ENCODE measurements around the gene PALM2AKAP2.
"Not testable (repeated sequence)": the region's sequence is repeated elsewhere in the genome, so short reads cannot be mapped to it uniquely, and the experiment has no call there.

The PALM2AKAP2 gene

DNA sequence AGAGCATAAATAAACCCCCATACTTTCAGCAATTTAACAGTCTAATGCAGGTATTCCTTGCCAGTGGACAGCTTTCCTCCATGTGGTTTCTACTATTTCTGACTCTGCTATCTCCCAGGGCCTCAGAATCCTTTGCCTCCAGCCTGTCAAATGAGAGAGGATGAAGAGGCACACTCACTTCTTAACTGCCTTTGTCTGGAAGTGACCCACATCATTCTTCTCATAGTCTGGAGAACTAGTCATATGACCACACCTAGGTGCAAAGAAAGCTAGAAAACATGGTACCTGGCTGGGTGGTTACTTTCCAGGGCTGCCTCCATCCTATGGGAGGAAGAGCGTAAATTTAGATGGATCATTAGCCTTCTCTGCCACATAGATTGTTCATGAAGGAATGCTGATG, 22.5 kb downstream of the PALM2AKAP2 start:
- DNase-seq, result no peak

GRCh38 chr9:109805050-109805449, 25.1 kb downstream of the PALM2AKAP2 start:
- peak in 1 of 51 donors; percentile 11 for DNase-seq

DNA sequence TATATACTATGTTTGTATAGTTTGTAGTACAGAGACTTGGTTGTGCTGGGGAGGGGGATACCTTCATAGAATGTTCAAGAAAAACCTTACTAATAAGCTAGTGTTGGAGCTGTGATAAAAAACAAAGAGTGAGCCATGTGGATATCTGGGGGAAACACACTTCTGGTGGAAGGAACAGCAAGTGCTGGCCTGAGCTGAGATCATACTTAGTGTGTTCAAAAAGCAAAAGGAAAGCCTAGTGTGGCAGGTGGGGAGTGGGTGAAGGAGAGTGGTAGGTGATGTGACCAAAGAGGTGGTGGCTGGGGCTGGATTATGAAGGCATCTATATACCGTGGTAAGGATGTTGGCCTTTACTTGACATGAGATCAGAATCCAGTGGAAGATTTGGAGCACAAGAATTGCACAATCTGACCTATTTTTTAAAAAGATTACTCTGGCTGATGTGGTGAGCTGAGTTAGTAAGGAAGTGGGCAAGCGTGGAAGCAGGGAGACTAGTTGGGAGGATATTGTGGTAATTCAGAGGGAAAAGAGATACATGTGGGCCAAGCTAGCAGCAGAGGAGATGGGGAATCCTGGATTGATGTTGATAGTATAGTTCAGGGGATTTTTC, 26.6 kb downstream of the PALM2AKAP2 start:
- no peak for DNase-seq

DNA sequence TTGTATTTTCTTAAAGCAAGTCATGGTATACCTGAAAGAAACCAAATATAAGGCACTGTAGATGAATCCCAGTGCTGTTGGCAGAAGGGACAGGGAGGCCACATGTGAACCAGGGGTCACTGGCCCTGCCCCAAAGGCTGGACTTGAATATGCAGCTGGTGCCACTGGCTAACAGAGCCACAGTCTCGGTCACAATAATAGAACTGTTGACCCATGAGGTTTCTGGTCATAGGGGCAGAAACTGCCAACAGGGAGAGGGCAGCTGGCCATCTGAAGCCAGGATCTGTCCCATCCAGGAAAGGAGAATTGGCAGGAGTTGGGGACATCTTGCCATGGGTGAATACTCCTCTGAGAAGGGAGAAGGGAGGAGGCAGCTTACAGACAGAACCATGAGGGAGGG, 31.9 kb downstream of the PALM2AKAP2 start:
- DNase-seq, result peak in 30 of 51 donors; percentile 1 to 66 (median 29)

DNA sequence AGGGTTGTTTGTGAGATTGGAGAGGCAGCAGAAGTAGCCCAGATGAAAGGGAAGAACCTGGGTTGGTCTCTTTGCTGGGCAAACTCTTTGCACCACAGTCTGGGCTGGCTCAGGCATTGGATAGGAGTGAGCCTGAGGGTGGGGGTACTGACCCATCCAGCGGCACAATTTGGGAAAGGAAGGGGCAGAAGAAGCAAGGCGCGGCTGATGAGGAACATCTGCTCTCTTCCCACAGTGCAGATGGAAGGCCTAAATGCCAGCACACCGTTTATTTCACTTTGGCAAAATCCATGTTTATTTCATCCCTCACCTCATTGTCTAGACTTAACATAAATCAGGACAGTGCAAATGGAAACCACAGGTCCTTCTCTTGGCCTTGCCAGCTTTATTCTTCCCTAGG, 32.3 kb downstream of the PALM2AKAP2 start:
- no peak for DNase-seq

DNA sequence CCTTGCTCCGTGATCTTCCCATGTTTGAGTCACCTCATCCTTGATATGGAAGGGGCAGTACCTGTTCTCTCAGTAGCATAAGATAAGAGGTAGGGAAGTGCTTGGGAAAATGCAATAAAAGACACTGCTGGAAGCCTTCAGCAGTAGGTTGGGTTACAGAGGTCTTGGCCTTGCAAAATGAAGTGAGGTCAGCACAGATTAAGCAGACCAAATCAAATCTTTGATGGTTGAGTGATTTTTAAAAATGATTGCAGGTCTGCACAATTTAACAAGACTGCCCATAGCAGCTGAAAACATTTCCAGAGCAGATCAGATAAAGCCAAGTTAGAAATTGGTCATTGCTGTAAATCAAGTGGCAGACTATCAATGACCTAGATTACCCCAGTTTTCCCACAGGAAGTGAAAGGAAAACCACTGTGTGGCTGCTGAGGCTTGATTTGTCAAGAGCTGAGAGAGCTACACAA, 32.9 kb downstream of the PALM2AKAP2 start:
- no peak for DNase-seq

GRCh38 chr9:109813303-109813702, 33.3 kb downstream of the PALM2AKAP2 start:
- no peak for DNase-seq

DNA sequence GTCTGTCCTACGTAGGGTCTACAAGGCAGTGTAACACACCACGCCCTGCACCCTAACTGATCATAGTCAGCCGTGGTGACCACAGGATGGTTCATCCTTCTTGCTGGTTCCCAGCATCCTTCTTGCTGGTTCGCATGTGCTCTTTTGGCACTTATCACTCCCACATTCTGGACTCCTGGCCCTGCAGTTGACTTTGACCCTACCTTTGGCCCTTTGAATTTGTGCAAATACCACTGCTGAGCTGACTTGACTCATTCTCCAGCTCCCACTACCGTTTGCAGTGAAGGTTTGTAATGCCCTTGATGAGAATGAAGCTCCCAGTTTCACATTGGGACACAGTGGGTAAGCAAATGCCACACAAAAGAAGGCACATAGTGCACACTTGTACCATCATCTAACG, 33.8 kb downstream of the PALM2AKAP2 start:
- DNase-seq, result no peak

GRCh38 chr9:109815366-109815947, 35.5 kb downstream of the PALM2AKAP2 start:
- DNase-seq, result no peak

GRCh38 chr9:109816490-109816889, 36.5 kb downstream of the PALM2AKAP2 start:
- DNase-seq, result peak in 1 of 51 donors; percentile 7

DNA sequence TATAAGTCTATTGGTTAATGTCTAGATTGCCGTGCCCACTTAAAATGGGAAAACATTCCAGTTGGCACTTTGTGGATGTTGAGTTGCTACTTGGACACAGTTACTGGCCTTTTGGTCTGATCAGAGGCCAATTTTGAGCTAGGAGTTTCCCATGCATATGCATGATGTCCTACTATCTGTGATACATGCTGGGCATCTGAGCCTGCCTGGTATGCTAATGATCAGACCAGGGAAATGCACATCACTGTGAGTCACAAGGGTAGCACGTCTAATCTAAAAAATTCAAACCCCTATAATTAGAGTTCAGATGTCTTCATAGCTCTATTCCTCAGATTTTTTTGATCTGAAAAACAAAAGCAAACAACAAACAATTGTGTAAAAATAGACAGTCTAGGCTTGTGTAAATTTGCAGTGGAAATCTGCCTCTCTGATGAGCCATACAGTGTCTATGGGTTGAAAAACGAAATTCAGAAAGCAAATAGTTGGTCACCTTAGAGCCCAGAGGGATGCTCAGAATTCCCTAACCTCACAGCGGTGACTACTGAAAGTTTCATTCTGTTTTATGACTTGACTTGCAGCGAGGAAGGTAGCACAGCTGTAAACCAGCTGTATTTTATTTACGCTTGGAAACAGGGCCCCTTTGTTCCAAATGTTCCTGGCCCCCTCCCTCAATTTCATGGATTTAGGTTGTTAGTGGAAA, 37.3 kb downstream of the PALM2AKAP2 start:
- DNase-seq, result peak in 1 of 51 donors; percentile 22

DNA sequence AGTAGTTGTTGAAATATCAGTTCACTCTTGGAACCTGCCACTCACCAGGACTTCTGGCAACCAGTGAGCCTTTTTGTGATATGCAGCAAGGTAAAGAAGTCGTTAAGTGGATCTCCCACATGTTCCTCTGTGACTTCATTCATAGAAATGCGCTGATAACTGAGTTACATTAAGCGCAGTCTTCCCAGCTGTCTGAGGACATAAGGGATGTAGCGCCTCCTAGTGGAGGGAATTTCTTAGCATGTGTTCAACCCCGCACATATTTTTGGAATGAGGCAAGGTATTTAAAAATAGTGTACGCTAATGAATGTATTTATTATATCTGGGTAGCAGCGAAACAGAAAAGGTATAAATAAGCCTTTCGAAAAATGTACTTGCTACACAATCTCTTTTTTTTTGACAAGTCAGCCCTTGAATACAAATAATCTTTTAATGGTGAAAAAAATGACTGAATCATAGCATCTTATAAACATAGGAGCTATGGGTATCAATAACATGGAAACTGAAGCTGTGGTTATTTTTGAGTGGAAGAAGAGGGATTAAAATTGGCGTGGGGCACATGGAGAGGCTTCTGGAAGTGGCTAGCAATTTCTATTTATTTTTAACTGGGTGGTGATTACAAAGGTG, 38.0 kb downstream of the PALM2AKAP2 start:
- DNase-seq, result peak in 26 of 51 donors; percentile 1 to 67 (median 24)

DNA sequence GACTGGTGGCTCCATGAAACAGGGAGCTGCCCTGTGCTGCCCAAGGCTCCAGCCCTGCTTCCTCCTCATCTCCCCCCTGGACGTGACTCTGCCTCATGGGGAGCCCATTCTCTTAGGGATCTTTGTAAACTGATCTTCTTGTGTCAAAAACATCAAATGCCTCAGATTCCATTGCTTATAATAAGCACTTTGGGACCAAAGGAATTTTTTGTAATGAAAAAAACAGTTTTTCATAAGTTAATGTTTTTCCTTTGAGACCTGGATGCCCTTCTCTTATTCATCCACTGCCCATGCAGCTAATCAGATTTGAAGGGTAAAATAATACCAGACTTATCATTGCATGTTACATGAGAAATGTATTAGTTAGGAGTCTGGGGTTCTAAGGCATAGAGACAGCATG, 41.7 kb downstream of the PALM2AKAP2 start:
- DNase-seq, result no peak

DNA sequence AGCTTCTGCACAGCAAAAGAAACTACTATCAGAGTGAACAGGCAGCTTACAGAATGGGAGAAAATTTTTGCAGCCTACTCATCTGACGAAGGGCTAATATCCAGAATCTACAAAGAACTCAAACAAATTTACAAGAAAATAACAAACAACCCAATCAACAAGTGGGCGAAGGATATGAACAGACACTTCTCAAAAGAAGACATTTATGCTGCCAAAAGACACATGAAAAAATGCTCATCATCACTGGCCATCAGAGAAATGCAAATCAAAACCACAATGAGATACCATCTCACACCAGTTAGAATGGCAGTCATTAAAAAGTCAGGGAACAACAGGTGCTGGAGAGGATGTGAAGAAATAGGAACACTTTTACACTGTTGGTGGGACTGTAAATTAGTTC, 45.4 kb downstream of the PALM2AKAP2 start:
- not testable (repeated sequence) for DNase-seq

GRCh38 chr9:109826559-109826958, 46.6 kb downstream of the PALM2AKAP2 start:
- no peak for DNase-seq

DNA sequence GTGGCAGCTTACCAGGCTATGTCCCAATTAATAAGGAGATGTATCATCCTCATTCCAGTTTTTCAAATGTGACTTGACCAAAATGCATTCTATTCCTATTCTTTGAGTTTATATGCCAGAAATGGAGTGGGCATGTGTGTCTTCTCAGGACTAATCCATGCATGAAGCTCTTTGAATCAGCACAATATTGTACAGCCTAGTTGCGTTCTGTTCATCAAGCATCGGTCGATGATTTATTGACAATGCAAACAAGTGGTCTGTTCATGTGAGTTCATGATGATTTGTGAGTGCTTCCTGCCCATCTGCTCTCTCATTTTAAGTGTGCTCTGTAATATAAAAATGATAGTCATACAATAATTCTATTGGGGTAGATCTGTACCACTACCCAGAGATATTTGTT, 48.3 kb downstream of the PALM2AKAP2 start:
- DNase-seq, result no peak

Measured in hypothalamus (tissue), 51 donors.